ENCODE results near the gene RBBP6. TPM values are rescaled to one million over a fixed set of nuclear protein-coding genes. Genes with fewer than 3 reads are reported as not detected.
"Not testable (repeated sequence)": the region's sequence is repeated elsewhere in the genome, so short reads cannot be mapped to it uniquely, and the experiment has no call there.

RBBP6 gene
- total and polyA plus RNA-seq, 9 of the 15 experiments (the other 6 are each of a cell fraction or from before 2014, with no cell fraction given) = 19.2 to 76.6 (median 42.7) TPM

- H4K20me1 ChIP-seq (replicated peaks; ENCODE audit: control insufficient read depth, insufficient read depth, low read length); H3K4me3 ChIP-seq; H3K9me3 ChIP-seq (replicated peaks; ENCODE audit: control insufficient read depth, insufficient read depth, low read depth, low read length); H3K9ac ChIP-seq (ENCODE audit: insufficient read depth in 1 of 2, low read depth in 2 of 2, low read length in 2 of 2); H3K9me1 ChIP-seq (ENCODE audit: control insufficient read depth, insufficient read depth, low read length); H2AFZ ChIP-seq (ENCODE audit: low read depth, low read length); DNase-seq (ENCODE audit: extremely low read depth in 1 of 4, low spot score in 3 of 4); intact Hi-C loops (cut with micrococcal nuclease); FAIRE-seq; BruUV-seq (replicated peaks); H3K27me3 ChIP-seq (ENCODE audit: control insufficient read depth in 2 of 2, insufficient read depth in 2 of 2, low read length in 2 of 2); POLR2A ChIA-PET; H3K27ac ChIP-seq (ENCODE audit: extremely low read depth, low read depth, low read length); H3K4me1 ChIP-seq (replicated peaks in 1 of 2; ENCODE audit: control insufficient read depth in 2 of 2, insufficient read depth in 2 of 2, low read length in 2 of 2); H3K79me2 ChIP-seq (ENCODE audit: control insufficient read depth, insufficient read depth, low read length); ATAC-seq; H3K4me2 ChIP-seq (ENCODE audit: insufficient read depth, low read length); in situ Hi-C loops (cut with MboI); CTCF ChIA-PET (ENCODE audit: low intra/inter-chr PET ratio): not testable (repeated sequence)
- H3K36me3 ChIP-seq (ENCODE audit: control insufficient read depth, insufficient read depth, low read length) = peaks cover 25% of the 10 kb centered on the region; the same call in 2 of the 3 replicates
- peak; percentile 32; the same call in 1 of the 2 replicates for TF ChIP-seq ZBTB33 (CRISPR knock-in tag; IDR thresholded peaks at IDR 0.05)
- 88% methylated on average over 18 of the region's 66 CpGs for WGBS (ENCODE audit: insufficient coverage, low coverage, missing lambda C conversion rate)
These were observed 35.4 kb downstream of the RBBP6 start for GRCh38 chr16:24574515-24575485.

GRCh38 chr16:24575791-24576190, 36.4 kb downstream of the RBBP6 start:
- H3K9me1 ChIP-seq (ENCODE audit: control insufficient read depth, insufficient read depth, low read length); H3K4me1 ChIP-seq (replicated peaks in 1 of 2; ENCODE audit: control insufficient read depth in 2 of 2, insufficient read depth in 2 of 2, low read length in 2 of 2); H3K27ac ChIP-seq (ENCODE audit: extremely low read depth, low read depth, low read length); H3K9ac ChIP-seq (ENCODE audit: insufficient read depth in 1 of 2, low read depth in 2 of 2, low read length in 2 of 2); CTCF ChIA-PET (ENCODE audit: low intra/inter-chr PET ratio); BruUV-seq (replicated peaks); H3K9me3 ChIP-seq (replicated peaks; ENCODE audit: control insufficient read depth, insufficient read depth, low read depth, low read length); H4K20me1 ChIP-seq (replicated peaks; ENCODE audit: control insufficient read depth, insufficient read depth, low read length); DNase-seq (ENCODE audit: extremely low read depth in 1 of 4, low spot score in 3 of 4); ATAC-seq; H3K4me3 ChIP-seq; in situ Hi-C loops (cut with MboI); H3K4me2 ChIP-seq (ENCODE audit: insufficient read depth, low read length); H3K79me2 ChIP-seq (ENCODE audit: control insufficient read depth, insufficient read depth, low read length); H3K27me3 ChIP-seq (ENCODE audit: control insufficient read depth in 2 of 2, insufficient read depth in 2 of 2, low read length in 2 of 2); H2AFZ ChIP-seq (ENCODE audit: low read depth, low read length); intact Hi-C loops (cut with micrococcal nuclease); FAIRE-seq: not testable (repeated sequence)
- POLR2A ChIA-PET = interaction anchor here (1.3 to 1.6 kb wide), 2 partner anchors 15 to 22 kb away, joined by 3 to 5 read pairs; no protein-coding TSS in a partner anchor
- H3K36me3 ChIP-seq (ENCODE audit: control insufficient read depth, insufficient read depth, low read length) = peaks cover 16% of the 10 kb centered on the region; the same call in 2 of the 3 replicates
- 62% methylated on average over 2 of the region's 4 CpGs for WGBS (ENCODE audit: insufficient coverage, low coverage, missing lambda C conversion rate)
